MM.1S (cell line): ENCODE measurements around the gene TMEM270.

ENCODE experiments used
- EZH2phosphoT487 ChIP-seq: fragments of 300-600 bp; sonication (generic); IDR thresholded peaks from 2 replicates; pipeline ENCODE4 v1.6.1; 2018; ENCODE audit warnings: antibody characterized with exemption, low read length
- TF ChIP-seq, protein P1 (sequence below): fragments of 300-600 bp; sonication (generic); IDR thresholded peaks from 2 replicates; pipeline ENCODE4 v1.5.1; 2016; ENCODE audit warnings: antibody characterized with exemption, low read length, mixed read lengths

DNA sequence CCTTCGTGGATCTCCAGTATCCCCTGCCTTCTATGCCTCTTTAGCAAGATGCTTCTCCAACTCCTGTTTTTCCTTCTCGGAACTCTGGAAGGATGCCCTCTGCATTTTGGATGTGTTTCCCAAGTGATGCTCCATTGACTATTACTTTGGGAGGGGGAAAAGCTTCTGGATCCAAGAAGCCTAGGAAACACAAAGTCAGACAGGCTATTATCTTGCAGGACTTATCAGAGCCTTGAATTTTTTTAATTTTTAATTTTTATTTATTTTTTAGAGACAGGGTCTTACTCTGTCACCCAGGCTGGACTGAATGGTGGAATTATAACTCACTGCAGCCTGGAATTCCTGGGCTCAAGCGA lies 21.1 kb downstream of the TMEM270 start:
- TF ChIP-seq, protein P1, sequence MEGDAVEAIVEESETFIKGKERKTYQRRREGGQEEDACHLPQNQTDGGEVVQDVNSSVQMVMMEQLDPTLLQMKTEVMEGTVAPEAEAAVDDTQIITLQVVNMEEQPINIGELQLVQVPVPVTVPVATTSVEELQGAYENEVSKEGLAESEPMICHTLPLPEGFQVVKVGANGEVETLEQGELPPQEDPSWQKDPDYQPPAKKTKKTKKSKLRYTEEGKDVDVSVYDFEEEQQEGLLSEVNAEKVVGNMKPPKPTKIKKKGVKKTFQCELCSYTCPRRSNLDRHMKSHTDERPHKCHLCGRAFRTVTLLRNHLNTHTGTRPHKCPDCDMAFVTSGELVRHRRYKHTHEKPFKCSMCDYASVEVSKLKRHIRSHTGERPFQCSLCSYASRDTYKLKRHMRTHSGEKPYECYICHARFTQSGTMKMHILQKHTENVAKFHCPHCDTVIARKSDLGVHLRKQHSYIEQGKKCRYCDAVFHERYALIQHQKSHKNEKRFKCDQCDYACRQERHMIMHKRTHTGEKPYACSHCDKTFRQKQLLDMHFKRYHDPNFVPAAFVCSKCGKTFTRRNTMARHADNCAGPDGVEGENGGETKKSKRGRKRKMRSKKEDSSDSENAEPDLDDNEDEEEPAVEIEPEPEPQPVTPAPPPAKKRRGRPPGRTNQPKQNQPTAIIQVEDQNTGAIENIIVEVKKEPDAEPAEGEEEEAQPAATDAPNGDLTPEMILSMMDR, result no peak
- no peak for TF ChIP-seq EZH2phosphoT487
